Coronary artery (tissue), 2 donors: ENCODE results near the gene ZC2HC1C.

ENCODE experiments used
- DNase-seq: peaks from one replicate; pipeline ENCODE4 v3.0.0-alpha.2; 2017; ENCODE audit warnings: low spot score
- H3K27ac ChIP-seq, 2 donors: fragments of 200-600 bp; sonication (generic); one replicate each; pipeline ENCODE4 v1.5.1; 2016 to 2019
- H3K4me3 ChIP-seq: fragments of 200-600 bp; sonication (generic); 2 replicates; pipeline ENCODE4 v1.5.1; 2016; ENCODE audit warnings: mild to moderate bottlenecking, moderate library complexity
- TF ChIP-seq, protein P1 (sequence below): fragments of 200-600 bp; sonication (generic); IDR thresholded peaks from one replicate; pipeline ENCODE4 v1.5.1; 2019; ENCODE audit warnings: antibody characterized with exemption

Gene ZC2HC1C, protein sequence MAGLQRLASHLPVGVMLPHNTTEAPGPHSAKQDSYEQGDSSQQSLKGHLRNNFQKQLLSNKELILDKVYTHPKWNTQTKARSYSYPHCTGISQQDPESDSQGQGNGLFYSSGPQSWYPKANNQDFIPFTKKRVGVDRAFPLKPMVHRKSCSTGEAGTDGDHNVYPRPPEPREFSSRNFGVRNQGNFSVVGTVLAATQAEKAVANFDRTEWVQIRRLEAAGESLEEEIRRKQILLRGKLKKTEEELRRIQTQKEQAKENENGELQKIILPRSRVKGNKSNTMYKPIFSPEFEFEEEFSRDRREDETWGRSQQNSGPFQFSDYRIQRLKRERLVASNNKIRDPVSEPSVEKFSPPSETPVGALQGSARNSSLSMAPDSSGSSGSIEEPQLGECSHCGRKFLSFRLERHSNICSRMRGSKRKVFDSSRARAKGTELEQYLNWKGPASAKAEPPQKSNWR

DNA sequence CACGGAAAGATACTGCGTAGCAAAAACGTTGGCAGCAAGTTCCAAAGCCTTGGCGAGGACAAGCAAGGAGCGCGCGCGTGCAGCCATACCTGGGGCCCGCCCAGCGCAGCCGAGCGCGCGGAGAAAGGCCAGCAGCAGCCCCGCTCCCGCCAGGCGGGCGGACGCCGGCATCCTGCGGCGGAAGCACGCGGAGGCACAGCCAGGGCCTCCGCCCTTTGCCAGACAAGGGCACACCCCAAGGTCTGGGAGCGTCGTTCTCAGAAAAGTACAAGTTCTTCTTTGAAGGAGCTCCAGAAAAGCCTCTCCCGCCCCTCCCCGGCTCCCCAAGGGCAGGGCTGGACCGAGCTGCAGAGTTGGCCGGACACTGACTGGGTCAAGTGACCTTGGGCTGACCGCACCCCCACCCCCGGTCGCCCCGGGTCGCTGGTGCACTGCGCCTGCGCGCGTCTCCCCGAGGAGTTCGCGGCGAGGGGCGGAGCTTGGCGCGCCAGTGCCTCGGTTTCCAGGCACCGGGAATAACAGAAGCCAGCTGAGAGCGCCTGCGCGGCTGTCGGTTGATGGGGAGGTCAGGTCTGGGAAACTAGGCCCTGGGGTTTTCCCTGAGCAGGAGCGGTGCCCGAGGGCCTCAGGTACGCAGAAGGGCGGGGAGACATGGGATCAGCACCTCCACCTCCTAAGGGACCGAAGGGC is at the start of gene ZC2HC1C:
Gene ZC2HC1C (plus strand): TSS at position 521 of the 690 bp plus-strand sequence. CDS start 933 bp downstream, outside the sequence.
- DNase-seq: peak; percentile 98
- Histone ChIP-seq H3K27ac (peak within 1 kb of the TSS; percentile 50 to 91), H3K4me3 (peak within 1 kb of the TSS; percentile 63)
- TF ChIP-seq, protein P1, sequence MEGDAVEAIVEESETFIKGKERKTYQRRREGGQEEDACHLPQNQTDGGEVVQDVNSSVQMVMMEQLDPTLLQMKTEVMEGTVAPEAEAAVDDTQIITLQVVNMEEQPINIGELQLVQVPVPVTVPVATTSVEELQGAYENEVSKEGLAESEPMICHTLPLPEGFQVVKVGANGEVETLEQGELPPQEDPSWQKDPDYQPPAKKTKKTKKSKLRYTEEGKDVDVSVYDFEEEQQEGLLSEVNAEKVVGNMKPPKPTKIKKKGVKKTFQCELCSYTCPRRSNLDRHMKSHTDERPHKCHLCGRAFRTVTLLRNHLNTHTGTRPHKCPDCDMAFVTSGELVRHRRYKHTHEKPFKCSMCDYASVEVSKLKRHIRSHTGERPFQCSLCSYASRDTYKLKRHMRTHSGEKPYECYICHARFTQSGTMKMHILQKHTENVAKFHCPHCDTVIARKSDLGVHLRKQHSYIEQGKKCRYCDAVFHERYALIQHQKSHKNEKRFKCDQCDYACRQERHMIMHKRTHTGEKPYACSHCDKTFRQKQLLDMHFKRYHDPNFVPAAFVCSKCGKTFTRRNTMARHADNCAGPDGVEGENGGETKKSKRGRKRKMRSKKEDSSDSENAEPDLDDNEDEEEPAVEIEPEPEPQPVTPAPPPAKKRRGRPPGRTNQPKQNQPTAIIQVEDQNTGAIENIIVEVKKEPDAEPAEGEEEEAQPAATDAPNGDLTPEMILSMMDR: no peak

DNA sequence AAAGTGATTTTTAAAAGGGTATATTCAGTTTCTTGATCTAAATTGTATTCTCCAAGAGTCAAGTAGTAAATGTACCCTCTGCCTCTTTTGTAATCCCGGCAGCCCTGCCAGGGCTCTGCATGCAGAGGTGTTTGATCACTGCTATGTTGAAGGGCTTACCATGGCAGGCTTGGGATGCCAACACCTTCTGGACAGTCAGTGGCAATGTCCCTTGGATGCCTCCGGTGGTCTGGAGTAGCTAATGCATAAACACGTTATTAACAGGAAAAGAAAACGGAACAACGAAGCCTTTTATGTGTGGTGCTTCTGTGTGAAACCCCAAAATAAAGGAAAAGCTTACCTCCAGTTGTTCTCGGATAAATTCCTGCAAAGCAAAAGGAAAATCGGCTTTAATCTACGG is 46.8 kb upstream of the ZC2HC1C start:
- Histone ChIP-seq H3K27ac (no peak overlapping the region), H3K4me3 (no peak overlapping the region)
- DNase-seq: no peak
- TF ChIP-seq, protein P1: peak; percentile 16

DNA sequence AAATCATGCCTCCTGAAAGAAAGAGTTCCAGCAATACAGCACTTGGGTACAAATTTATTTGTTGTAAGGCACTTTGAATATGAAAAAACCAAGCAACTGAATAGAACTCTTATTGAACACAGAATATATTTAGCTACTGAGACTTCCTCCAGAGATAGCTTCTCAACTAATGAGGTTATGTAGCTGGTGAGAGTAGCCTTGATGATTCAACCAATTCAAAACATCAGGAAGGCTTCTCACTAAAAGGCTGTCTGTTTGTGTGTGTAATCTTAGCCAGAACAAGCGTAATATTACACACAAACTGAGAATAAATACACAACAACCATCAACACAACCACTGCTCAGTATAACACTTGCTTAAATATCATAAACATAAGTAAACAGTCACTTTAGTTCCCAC is 46.3 kb upstream of the ZC2HC1C start:
- TF ChIP-seq, protein P1: no peak
- DNase-seq: no peak
- Histone ChIP-seq H3K27ac (no peak overlapping the region), H3K4me3 (no peak overlapping the region)

DNA sequence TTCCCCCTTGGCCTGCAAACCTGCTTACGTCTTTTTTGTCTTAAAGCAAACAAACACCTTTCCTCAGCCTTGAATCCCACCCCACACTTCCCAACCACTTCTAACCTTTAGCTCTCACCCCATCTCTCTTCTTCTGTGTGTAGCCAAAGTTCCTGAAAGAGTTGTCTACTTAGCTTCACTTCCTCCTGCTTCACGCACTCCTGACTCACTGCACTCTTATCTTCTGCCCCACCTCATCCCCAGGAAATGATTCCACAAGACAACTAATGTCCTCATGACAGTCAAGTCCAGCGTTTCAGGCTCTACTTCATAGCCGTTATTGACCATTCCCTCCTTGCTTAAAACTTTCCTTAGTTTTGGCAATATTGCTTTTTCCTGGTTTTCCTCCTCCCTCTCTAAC is 44.4 kb upstream of the ZC2HC1C start:
- no peak overlapping the region for H3K27ac ChIP-seq
- DNase-seq: no peak
- H3K4me3 ChIP-seq: no peak overlapping the region
- TF ChIP-seq, protein P1: no peak

DNA sequence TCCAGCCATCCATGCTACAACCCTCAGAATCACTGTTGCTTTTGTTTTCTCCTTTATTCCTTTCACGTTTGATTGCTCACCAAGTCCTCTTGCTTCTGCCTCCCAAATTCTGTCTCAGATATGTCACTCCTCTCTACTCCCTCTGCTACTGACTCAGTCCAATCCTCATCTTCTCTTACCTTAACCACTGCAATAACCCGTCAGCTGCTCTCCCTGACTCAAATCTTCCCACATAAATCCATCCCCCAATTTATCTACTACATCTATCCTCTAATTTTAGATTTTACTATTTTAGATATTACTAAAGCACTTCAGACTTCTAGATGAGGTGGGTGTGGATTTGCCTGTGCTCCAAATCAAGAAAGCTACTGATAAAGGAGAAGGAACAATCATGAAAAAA is 43.6 kb upstream of the ZC2HC1C start:
- no peak for DNase-seq
- TF ChIP-seq, protein P1: no peak
- H3K4me3 ChIP-seq: no peak overlapping the region
- no peak overlapping the region for H3K27ac ChIP-seq

DNA sequence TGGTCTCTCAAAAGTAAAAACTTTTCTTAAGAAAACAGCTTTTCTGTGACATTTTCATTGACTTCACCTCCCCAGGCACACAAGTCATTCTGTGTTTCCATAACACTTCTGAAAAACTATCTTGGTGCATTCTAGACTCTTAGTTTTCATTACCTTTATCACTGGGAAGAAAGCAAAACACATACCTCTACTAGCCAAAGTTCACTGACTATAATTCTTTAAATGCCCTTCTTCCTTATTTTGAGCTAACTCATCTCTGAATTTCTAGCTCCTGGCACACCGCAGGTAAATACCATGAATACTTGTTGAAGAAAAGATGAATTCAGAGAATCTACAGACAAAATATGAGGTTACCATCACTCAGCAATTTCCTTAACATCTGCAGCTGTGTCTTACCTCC is 39.3 kb upstream of the ZC2HC1C start:
- H3K4me3 ChIP-seq: no peak overlapping the region
- TF ChIP-seq, protein P1: no peak
- H3K27ac ChIP-seq: no peak overlapping the region
- DNase-seq: no peak
